IPS DF 4.7 (cell line): ENCODE measurements around the gene ZNF202.
A peak's percentile ranks its signal among the peaks of the same experiment; 100 is the strongest.
"Not testable (repeated sequence)": the region's sequence is repeated elsewhere in the genome, so short reads cannot be mapped to it uniquely, and the experiment has no call there.

Experiments
- DNase-seq: peaks from one replicate; pipeline ENCODE4 v3.0.0-alpha.2; 2013; ENCODE audit warnings: low spot score; ENCODE audit errors: extremely low read depth

ZNF202 gene

DNA sequence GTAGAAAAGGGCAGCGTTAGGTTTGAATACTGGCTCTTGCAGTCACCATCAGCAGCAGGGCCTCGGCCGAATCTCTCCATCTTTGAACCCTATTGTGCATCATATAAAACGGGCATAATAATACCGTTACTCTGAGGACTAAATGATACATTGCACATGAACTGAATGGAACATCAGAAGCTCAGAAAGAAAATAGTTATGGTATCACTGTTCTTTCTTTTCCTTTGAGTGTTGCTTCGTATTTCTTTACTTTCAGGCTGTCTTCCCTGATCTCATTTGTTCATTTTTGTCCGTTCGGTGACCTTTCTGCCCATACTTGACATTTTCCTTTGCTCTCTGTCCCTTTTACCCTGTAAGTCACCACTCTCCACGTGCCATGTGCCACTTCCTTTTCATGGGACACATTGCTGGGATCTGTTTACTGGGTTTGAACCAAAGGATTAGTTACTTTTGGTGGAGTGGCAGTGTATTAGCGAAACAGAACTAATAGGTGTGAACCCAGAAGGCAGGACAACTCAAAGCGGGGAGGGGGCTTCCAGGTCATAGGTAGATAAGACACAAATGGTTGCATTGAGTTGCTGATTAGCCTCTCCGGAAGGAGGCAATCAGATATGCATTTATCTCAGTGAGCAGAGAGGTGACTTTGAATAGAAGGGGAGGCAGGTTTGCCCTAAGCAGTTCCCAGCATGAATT lies 717 bp upstream of the ZNF202 start:
- peak; percentile 60 for DNase-seq

DNA sequence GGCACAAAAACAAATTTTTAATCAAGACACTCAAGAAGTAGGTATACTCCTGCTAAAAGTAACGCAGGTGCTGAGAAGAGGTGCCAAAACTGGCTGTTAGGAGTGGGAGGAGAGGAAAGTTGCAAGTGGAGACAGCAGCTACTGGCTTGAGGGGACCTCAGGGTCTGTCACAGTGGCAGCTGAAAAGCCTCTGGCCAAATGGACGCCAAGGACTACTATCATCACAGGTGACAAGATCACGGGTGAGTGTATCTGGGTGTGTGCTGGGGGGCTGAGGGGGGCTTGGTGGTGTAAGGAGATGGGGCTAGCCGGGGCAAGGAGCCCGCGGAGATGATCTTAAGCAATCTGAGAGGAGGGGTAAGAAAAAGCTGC lies 687 bp downstream of the ZNF202 start:
- no peak for DNase-seq

DNA sequence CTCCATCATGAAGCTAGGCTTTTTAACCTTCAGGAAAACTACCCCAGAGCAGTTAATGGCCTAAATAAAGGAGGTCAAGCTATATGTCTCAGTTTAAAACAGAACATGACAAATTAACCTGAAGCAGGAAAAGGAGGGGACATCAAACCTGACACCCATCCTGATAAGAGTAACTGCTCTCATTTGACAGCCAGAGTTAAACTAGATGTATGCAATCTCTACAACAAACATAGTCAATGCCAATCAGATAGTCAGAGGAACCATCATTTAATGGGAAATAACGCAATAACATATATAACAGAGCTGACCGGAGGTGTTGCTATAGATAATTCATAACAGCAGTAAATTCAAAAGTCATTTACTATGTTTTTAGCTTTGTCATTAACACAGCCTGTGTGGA lies 3.1 kb downstream of the ZNF202 start:
- no peak for DNase-seq

DNA sequence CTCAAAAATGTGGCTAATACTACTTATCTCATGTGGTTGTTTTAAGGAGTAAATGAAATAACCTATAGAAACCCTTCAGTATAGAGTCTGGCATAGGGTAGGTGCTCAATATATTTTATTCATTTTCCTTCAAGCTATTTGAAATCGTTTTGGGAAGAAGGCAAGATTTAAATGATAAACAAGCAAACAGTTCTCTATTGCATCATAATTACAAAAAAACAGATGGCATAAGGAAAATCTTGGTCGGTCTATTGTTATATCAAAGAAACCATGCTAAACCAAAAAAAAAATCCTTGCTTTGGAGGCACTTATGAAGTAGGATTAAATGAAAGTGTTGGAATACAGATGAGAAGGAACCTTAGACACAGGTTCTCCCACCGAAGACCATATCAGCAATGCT lies 4.7 kb downstream of the ZNF202 start:
- no peak for DNase-seq

DNA sequence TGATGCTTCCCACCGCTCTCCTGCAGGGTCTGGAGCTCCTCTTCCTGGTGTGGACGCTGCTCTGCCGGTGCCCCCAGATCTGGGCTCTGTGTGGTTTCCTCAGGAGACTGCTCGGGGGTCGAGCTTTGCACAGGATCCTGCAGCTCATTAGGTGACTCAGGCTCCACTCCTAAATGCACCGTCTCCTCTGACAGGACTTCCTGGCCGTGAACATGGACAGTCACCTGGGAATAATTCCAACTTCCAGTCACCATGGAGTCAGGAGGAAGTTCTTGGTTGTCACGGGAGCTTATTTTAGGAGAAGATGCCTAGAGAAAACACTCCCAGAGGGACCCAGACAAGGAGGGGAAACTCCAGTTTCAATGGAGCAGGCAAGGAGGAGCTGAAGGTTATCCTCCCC lies 11.9 kb downstream of the ZNF202 start:
- DNase-seq, result no peak

DNA sequence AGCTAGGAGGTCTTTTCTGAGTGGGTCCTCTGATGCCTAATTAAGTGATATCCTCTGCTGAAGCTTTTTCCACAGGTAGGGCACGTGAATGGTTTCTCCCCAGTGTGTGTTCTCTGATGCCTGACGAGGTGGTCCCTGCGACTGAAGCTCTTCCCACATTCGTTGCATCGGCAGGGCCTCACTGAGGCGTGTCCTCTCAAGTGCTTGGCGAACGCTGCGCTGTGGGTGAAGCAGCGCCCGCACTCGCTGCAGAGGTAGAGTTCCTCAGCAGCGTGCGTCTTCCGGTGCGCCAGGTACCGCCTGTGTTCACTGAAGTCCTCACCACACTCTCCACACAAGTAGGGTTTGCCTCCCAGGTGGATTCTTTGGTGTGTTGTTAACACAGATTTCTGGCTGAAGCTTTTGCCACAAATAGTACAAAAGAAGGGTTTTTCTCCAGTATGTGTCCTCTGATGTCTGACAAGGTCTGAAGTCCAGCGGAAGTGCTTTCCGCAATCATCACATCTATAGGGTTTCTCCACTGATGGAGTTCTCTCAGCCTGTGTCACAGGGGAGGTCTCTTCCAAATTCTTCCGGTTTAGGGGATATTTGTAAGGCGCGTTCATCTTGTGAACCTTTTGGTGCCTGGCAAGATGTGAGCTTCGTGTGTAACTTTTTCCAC lies 15.3 kb downstream of the ZNF202 start:
- no peak for DNase-seq

DNA sequence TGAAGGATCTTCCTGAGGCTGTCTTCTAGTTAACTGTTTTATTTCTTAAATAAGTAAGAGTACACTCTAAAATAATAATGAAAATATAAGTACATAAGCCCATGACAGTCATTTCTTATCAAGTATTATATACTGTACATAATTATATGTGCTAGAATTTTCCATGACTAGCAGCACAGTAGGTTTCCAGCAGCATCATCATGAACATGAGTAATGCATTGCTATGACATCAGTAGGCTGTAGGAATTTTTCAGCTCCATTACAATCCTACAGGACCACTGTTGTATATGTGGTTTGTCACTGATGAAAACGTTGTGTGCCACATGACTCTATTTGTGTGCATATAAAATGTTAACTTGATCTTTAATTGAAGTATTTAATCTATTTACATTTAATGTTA lies 22.0 kb downstream of the ZNF202 start:
- no peak for DNase-seq

DNA sequence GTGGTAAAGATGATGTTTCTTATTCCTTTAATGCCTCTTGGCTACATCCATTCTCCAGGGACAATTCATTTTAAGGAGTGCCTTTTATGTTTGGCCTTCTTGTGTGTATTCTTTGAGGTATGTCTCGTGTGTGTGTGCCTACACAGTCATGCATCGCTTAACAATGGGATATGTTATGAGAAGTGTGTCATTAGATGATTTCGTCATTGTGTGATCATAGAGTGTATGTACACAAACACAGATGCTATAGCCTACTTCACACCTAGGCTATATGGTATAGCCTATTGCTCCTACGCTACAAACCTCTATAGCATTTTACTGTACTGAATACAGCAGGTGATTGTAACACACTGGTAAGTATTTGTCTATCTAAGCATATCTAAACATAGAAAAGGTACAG lies 23.0 kb downstream of the ZNF202 start:
- no peak for DNase-seq

DNA sequence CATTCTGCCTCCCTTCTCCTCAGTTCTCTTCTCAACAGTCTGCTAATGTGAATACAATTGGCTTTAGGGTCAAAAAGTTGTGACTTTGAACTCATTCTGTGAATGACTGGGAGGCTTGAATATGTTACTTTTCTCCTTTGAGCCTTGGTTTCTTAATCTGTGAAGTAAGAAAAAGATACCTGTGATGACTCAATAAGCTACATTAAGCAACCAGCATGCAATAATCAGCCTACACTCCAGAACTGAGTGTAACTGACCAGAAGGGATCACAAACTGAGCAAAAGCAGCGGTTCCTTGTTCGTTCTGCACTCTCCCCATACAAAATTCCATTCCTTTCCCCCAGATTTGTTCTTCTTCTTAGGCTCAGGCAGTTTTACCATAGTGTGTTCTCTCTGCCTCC lies 23.4 kb downstream of the ZNF202 start:
- DNase-seq, result no peak

DNA sequence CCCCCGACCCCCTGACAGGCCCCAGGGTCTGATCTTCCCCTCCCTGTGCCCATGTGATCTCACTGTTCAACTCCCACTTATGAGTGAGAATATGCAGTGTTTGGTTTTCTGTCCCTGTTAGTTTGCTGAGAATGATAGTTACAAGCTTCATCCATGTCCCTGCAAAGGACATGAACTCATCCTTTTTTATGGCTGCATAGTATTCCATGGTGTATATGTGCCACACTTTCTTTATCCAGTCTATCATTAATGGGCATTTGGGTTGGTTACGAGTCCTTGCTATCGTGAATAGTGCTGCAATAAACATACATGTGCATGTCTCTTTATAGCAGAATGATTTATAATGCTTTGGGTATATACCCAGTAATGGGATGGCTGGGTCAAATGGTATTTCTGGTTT lies 28.8 kb downstream of the ZNF202 start:
- not testable (repeated sequence) for DNase-seq

DNA sequence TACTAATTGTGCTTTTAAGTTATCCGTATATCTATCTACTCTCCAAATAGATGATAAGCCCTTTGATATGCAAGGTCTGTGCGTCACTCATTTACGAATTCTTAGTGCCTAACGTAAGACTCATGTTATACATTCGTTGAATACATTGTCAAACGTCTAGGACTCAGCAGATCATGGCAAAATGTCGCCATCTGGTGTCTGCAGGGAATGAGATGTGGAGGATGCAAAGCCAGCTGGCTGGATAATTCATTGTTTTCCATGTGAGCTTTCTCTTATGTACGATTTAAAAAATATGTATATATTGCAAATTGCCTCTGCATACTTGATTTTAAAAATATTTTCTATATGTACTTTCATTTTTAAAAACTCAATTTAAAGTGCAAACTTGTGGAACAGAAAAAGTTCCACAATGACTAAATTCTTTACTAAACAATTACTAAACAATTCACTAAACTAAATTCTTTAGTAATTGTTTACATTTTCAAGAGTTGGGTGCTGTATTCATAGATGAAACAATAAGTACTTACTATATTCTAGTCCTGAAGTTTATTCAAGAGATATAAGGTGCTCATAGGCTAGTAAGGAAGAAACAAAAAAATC lies 33.8 kb downstream of the ZNF202 start:
- peak; percentile 51 for DNase-seq

DNA sequence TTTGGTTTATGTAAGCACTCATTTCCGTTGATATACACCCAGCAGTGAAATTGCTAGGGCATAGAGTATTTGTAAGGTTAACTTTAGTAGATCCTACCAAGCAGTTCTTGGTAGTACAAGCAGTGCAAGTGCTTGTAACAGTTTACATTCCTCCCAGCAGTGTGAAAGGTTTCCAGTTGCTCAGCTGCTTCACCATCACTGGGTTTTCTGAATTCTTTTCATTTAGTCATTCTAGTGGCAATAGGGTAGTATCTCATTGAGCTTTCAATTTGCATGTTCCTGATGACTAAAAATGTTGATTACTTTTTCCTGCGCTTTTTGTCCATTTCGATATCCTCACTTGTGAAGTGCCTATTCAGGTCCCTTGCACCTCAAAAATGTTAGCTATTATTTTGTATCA lies 34.3 kb downstream of the ZNF202 start:
- DNase-seq, result no peak

DNA sequence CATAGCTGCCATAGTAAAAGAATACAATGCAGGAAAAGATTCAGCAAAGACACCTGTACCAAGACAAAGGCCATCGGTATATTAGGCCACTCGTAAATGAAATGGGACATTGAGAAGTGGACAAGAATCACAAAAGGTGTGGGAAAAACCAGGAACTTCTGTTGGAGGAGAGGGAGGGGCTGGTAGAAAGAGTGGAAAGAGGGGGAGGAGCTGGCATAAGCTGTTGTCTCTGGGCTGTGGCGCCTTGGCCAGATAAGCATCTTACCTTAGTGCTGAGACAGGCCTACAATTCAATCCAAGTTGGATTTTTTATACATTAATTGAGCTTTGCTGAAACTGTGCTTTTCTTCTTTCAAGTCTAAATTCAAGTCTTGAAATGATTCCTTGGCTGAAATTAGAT lies 37.1 kb downstream of the ZNF202 start:
- no peak for DNase-seq

DNA sequence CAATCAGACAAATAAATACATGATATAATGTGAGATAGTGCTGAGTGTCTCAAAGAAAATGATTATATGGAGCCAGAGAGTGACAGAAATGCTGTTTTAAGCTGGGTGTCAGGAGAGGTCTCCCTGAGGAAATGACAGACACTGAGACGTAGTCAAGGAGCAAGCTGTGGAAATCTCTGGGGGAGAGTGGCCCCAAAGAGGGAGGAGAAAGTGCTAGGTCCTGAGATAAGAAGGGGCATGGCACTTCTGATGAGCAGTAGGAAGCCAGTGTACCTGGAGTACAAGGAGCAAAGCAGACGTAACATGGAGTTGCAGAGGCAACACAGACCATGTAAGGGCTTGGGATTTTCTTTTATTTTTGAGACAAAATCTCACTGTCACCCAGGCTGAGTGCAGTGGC lies 38.8 kb downstream of the ZNF202 start:
- DNase-seq, result no peak

DNA sequence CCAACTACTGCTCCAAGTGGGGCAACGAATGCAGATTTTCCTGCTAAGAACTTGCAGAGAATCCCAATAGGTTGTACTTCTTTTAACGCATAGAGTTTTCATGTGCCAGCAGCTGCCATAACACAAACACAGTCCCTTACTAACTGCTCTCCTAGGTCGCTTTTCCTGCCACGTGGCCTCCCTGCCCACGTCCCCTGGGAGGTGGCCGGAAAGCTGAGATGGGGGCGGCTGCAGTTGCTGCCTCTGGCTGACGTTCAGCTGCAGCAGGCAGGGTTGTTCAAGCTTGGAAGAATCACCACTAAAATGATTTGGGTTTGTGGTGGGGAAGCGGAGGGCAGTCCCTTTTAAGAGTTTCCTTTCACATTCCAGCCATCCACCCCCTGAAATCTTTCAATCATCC lies 39.3 kb downstream of the ZNF202 start:
- DNase-seq, result no peak

DNA sequence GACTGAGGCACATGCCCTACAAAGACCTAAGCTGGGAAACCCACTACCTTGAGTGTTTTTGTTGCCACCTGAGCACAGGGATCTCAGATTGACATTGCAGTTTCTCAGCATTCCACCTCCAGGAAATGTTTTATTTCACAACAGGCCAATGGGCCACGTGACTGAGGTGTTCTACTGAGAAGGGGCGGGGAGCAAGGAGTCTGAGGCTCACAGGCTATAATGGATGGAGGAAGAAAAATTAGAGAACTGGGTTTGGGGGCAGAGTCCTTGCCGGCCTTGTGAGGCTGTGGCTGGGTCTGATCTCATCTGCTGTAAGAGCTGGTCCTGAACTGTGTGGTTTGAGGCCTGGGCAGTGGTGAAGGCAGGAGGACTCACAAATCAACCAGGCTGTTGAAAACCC lies 40.7 kb downstream of the ZNF202 start:
- no peak for DNase-seq

DNA sequence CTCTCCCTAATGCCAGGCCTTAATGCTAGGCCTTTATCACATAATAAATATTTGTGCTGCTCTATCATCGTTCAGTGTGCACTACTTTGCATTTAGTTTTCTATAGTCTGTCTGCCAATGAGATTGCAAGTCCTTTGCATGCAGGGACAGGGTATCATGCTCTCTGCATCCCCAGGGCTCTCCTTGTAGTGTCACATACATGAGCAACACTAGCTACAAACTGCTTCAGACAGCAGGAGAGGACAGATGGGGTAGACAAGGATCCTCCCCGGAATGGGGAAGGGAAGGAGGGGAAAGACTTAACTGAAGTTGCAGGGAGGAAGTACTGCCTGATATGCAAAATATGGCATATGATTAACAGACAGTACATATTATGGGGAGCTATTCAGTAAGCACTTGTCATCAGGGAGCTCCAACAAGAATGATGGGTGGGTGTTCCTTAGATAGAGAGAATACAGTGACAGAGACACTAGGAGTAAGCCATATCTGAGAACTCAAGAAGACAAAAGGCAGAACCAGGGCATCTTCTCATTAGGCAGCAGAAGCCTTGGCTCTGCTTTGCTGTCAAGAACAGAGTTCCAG lies 42.8 kb downstream of the ZNF202 start:
- no peak for DNase-seq

DNA sequence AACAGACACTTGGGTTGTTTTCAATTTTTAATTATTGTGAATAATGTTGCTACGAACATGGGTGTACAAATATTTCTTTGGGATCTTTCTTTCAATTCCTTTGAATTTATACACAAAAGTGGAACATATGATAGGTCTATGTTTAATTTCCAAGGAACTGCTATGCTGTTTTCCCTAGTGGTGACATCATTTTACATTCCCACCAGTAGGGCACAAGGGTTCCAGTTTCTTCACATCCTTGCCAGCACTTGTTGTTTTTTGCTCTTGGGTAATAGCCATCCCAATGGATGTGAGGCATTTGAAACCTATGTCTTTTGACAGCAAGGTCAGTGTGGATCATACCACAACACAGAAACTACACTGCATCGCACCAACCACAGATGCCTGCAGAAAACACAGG lies 45.3 kb downstream of the ZNF202 start:
- no peak for DNase-seq

DNA sequence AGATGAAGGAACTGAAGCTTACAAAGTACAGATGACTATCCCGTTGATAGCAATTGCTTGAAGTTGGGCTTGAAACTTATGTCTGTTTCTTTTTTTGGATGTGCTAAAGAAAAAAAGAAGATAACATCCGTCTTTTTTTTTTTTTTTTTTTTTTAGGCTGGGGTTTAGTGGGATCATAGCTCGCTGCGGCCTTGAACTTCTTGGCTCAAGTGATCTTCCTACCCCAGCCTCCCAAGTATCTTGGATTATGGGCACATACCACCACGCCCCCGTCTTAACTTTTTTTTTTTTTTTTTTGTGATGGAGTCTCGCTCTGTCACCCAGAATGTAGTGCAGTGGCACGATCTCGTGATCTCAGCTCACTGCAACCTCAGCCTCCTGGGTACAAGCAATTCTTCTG lies 46.2 kb downstream of the ZNF202 start:
- DNase-seq, result no peak

DNA sequence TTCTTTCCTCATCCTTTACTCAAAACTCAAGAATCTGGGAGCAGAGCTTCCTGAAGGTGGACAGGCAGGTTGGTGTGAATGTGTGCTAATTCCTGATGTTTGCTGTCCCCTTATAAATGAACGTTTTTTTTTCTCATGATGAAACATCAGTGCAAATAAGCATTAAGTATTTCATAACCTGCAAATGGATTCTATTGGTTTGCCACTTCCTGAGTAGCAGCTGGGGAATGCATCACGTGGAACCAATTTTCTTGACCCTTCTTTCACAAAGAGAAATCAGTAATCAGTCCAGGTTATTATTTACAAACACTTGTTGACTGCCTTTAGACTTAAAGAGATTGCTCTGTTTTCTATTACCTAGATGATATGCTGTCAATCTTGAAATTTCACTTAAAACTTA lies 46.9 kb downstream of the ZNF202 start:
- no peak for DNase-seq

DNA sequence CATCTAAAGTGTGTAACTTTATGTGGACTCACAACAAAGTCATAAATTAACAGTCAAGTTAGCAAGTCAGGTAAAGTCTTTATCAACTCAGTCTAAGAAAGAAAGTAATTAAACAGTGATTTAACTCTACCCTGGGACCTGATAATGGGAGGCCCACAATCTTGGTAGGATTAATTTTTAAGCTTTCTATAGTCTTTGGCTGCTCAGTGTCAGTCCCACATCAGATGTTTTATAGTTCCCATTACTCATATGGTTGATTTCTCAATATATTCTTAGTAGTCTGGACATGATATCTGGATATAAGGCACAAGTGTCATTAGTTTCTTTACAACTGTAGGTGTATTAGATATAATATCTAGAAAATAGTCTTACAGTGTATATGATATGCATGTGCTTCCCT lies 48.5 kb downstream of the ZNF202 start:
- DNase-seq, result no peak

DNA sequence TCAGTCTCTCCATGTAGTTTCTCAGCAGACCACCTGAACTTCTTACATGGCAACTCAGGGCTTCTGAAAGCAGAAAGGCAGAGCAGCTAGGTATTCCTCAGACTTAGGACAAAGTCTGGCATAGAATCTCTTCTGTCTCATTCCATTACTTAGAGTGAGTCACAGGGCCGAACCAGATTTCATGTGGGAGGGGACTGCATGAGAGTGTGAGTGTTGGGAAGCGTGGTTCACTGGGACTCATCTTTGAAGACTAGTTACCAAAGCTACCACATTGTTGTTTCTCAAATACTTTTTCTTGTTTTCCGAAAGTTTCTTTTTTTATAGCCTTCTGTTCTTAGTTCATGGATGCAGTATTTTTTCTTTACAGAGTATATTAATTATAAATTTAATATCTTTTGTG lies 51.0 kb downstream of the ZNF202 start:
- DNase-seq, result no peak

DNA sequence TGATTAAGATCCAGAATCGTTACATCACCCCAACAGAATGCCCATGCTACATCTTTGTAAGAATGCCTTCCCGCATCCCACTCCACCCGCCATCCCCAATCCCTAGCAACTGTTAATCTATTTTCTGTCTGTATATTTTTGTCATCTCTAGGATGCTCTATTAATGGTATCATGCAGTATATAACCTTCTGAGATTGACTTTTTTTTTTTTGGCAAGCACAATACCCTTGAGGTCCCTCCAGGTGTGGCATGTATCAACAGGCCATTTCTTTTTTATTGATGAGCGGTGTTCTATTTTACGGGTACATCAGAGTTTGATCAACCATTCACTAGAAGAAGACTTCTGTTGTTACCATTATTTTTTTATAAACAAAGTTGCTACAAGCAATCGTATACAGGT lies 56.9 kb downstream of the ZNF202 start:
- no peak for DNase-seq
